GM12875 (cell line): Measurements from ENCODE around the gene NAALADL2.
"Not testable (repeated sequence)": the region's sequence is repeated elsewhere in the genome, so short reads cannot be mapped to it uniquely, and the experiment has no call there.

Source experiments
- H3K4me3 ChIP-seq: one replicate; pipeline ENCODE4 v1.5.1; 2011; ENCODE audit warnings: low read depth, low read length, control low read depth
- CTCF ChIP-seq: IDR thresholded peaks from 2 replicates; pipeline ENCODE4 v1.5.1; 2011; ENCODE audit warnings: low read depth, mild to moderate bottlenecking, control low read depth, inconsistent platforms, low read length, moderate library complexity, borderline replicate concordance; ENCODE audit not compliant: insufficient read depth

NAALADL2 gene

GRCh38 chr3:175349168-175349567 lies 490.0 kb downstream of the NAALADL2 start:
- H3K4me3 ChIP-seq: no peak overlapping the region
- no peak for TF ChIP-seq CTCF

GRCh38 chr3:175355801-175356335 lies 496.7 kb downstream of the NAALADL2 start:
- no peak for TF ChIP-seq CTCF
- no peak overlapping the region for H3K4me3 ChIP-seq

- no peak for TF ChIP-seq CTCF
- no peak overlapping the region for H3K4me3 ChIP-seq
Observed at GRCh38 chr3:175356899-175357324, 497.8 kb downstream of the NAALADL2 start.

GRCh38 chr3:175357758-175358157 lies 498.6 kb downstream of the NAALADL2 start:
- no peak for TF ChIP-seq CTCF
- no peak overlapping the region for H3K4me3 ChIP-seq

- no peak for TF ChIP-seq CTCF
- H3K4me3 ChIP-seq: no peak overlapping the region
Observed at GRCh38 chr3:175358935-175359334, 499.8 kb downstream of the NAALADL2 start.

GRCh38 chr3:175370426-175370825 lies 511.3 kb downstream of the NAALADL2 start:
- not testable (repeated sequence) for H3K4me3 ChIP-seq

GRCh38 chr3:175371187-175371586 lies 512.1 kb downstream of the NAALADL2 start:
- not testable (repeated sequence) for H3K4me3 ChIP-seq

- no peak overlapping the region for H3K4me3 ChIP-seq
- TF ChIP-seq CTCF: no peak
Observed at GRCh38 chr3:175374705-175375104, 515.6 kb downstream of the NAALADL2 start.
